Heart left ventricle (tissue), 13 donors: ENCODE results near the gene TAS2R60.

Experiments
- CTCF ChIP-seq, 12 donors: fragments of 200-600 bp; sonication (generic) in 4 of 12; IDR thresholded peaks; one replicate each; pipeline versions ENCODE4 v1.5.0 to v1.8.0; 2018 to 2022; ENCODE audit warnings: antibody characterized with exemption in 12 of 12, mild to moderate bottlenecking in 5 of 12
- POLR2A ChIP-seq, 2 donors: fragments of 450-650 bp; IDR thresholded peaks; one replicate each; pipeline ENCODE4 v1.6.1; 2017; ENCODE audit warnings: antibody characterized with exemption in 2 of 2, mild to moderate bottlenecking in 2 of 2, moderate library complexity in 2 of 2
- donor health status: ischemic (EF 13 %, LVEDD 7.1; RV severe dilation, severe dysfunction).
- donor health status: DM: no; HTN: yes; CAD: no.
- donor health status: DM: no; HTN: no; CAD: no.
- donor health status: ischemic (EF 25% LVEDD 6.9; RV normal size, moderate dysfunction).
- donor health status: ischemic (EF 25% LVEDD 5.7; RV mildly dilated, moderate dysfunction).
- donor health status: ischemic (EF 35%, LVEDD 5.7; RV mildly dilated, moderate dysfunction).
- donor health status: nonischemic (EF 11% LVEDD 7.7; RV severe dilation, severe dysfunction).
- donor health status: DM: yes; HTN: yes; CAD: no.
- donor health status: PGD.
- donor health status: ischemic (EF 29% LVEDD 5.4; RV normal size, mild dysfunction).
- donor health status: nonischemic (EF 23%, LVEDD 6.1; RV moderate dilation, normal function).

- TF ChIP-seq CTCF (IDR thresholded peaks at IDR 0.05): peak in 11 of 12 donors; percentile 11 to 46 (median 24)
- no peak for TF ChIP-seq POLR2A (IDR thresholded peaks at IDR 0.05)
Measured at GRCh38 chr7:143408686-143409561, 34.3 kb upstream of the TAS2R60 start, which contains the start of gene EPHA1.
